Fibroblast of lung (primary cell): ENCODE measurements around the gene FAM181A. TPM values are rescaled to one million over a fixed set of nuclear protein-coding genes. Genes with fewer than 3 reads are reported as not detected.

Experiments used
- DNase-seq, 2 donors: peaks; one replicate each; pipeline versions ENCODE4 v3.0.0 to v3.0.0-alpha.2; 2010; ENCODE audit warnings: low read depth in 2 of 2
- H2AFZ ChIP-seq: 2 replicates; pipeline ENCODE4 v1.5.1; 2012; ENCODE audit warnings: low read length, control low read depth, inconsistent platforms
- H3K27ac ChIP-seq: 2 replicates; pipeline ENCODE4 v1.5.1; 2011; ENCODE audit warnings: low read length, control low read depth; ENCODE audit not compliant: insufficient read depth
- H3K27me3 ChIP-seq: 2 replicates; pipeline ENCODE4 v1.5.1; 2011; ENCODE audit warnings: mild to moderate bottlenecking, low read length; ENCODE audit not compliant: control insufficient read depth, insufficient read depth
- H3K36me3 ChIP-seq: 2 replicates; pipeline ENCODE4 v1.5.1; 2011; ENCODE audit warnings: low read length; ENCODE audit not compliant: control insufficient read depth, insufficient read depth
- H3K4me1 ChIP-seq: 2 replicates; pipeline ENCODE4 v1.5.1; 2011; ENCODE audit warnings: low read length; ENCODE audit not compliant: control insufficient read depth, insufficient read depth; ENCODE audit errors: extremely low read depth
- H3K4me2 ChIP-seq: 2 replicates; pipeline ENCODE4 v1.5.1; 2011; ENCODE audit warnings: low read length, control low read depth; ENCODE audit not compliant: insufficient read depth; ENCODE audit errors: extremely low read depth
- H3K4me3 ChIP-seq, 4 experiments: fragments of 200-600 bp in 1 of 4; sonication (generic) in 1 of 4; replicated peaks in 1 of 4; 2 replicates each; pipeline ENCODE4 v1.5.1; 2011 to 2016; ENCODE audit warnings: low read length in 4 of 4, low read depth in 3 of 4, mild to moderate bottlenecking in 3 of 4, control low read depth in 2 of 4, inconsistent platforms in 1 of 4, mixed read lengths in 1 of 4; ENCODE audit not compliant: insufficient read depth in 1 of 4; ENCODE audit errors: control extremely low read depth in 1 of 4
- H3K79me2 ChIP-seq: 2 replicates; pipeline ENCODE4 v1.5.1; 2012; ENCODE audit warnings: mild to moderate bottlenecking, low read length, inconsistent platforms; ENCODE audit not compliant: control insufficient read depth, insufficient read depth
- H3K9ac ChIP-seq: 2 replicates; pipeline ENCODE4 v1.5.1; 2011; ENCODE audit warnings: mild to moderate bottlenecking, low read length, control low read depth; ENCODE audit not compliant: insufficient read depth
- H3K9me3 ChIP-seq: 2 replicates; pipeline ENCODE4 v1.5.1; 2012; ENCODE audit warnings: low read depth, low read length; ENCODE audit not compliant: control insufficient read depth, insufficient read depth
- H4K20me1 ChIP-seq: 2 replicates; pipeline ENCODE4 v1.5.1; 2011; ENCODE audit warnings: low read length; ENCODE audit not compliant: control insufficient read depth, insufficient read depth; ENCODE audit errors: extremely low read depth
- EZH2 ChIP-seq: IDR thresholded peaks from 2 replicates; pipeline ENCODE4 v1.5.1; 2012; ENCODE audit warnings: low read length, control low read depth, mild to moderate bottlenecking; ENCODE audit errors: missing control alignments
- polyA plus RNA-seq, 2 donors: library from polyadenylated mRNA; depleted of rRNA in 1 of 2; stranded (reverse) in 1 of 2; unstranded in 1 of 2; fragments of >200 nt; gene quantifications; 2 replicates each; pipeline ENCODE4 v1.2.1, GENCODE V29; 2011 to 2012; ENCODE audit warnings: missing spikeins in 1 of 2
- total RNA-seq: library from RNA; depleted of rRNA; stranded (reverse); fragments of >200 nt; gene quantifications from 2 replicates; pipeline ENCODE4 v1.2.1, GENCODE V29; 2014
- TF ChIP-seq, protein P1 (sequence below), 2 donors: IDR thresholded peaks in 1 of 2; conservative IDR thresholded peaks in 1 of 2; 1 replicate in 1 of 2; 2 replicates in 1 of 2; pipeline ENCODE4 v1.5.1; 2011 to 2012; ENCODE audit warnings: low read length in 2 of 2, control low read depth in 1 of 2, inconsistent platforms in 1 of 2, low read depth in 1 of 2, mild to moderate bottlenecking in 1 of 2

Gene FAM181A
- total and polyA plus RNA-seq, 2 donors (not counting 1 experiment from before 2014, with no cell fraction given): not detected

DNA sequence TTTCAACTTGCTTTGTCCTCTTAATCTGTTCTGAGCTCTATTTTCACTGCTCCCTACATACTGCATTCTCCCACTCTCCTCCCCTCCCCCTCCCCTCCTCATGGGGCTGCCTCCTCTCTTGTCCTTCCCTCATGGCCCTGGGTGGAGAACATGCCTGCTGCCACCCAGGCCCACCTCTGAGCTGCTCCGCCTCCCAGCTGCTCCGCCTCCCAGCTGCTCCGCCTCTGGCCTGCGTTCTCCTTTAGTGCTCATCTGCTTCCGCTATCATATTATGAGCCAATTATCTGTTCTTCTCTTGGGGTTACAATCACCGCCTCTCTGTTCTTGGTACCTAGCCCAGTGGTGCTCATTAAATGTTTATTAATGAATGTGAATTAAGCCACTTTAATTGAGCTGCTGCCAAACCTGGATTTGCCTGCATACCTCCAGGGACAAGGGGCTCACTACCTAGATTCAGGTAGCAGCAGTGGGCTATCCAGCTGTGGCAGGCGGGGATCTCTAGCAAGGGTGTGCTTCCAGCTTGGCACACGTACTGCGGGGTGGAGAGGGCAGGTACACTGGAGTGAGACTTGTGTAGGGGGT lies 32.0 kb upstream of the FAM181A start:
- Histone ChIP-seq H3K9ac (no peak overlapping the region), H3K4me3 (no peak overlapping the region), H3K4me1 (no peaks in the 10 kb centered on the region), H3K36me3 (no peaks in the 10 kb centered on the region), H3K79me2 (no peaks in the 10 kb centered on the region), H3K27me3 (no peaks in the 10 kb centered on the region), H3K27ac (no peak overlapping the region), H4K20me1 (no peaks in the 10 kb centered on the region), H3K9me3 (no peaks in the 10 kb centered on the region), H3K4me2 (no peak overlapping the region), H2AFZ (no peak overlapping the region)
- DNase-seq: no peak
- TF ChIP-seq, protein P1, sequence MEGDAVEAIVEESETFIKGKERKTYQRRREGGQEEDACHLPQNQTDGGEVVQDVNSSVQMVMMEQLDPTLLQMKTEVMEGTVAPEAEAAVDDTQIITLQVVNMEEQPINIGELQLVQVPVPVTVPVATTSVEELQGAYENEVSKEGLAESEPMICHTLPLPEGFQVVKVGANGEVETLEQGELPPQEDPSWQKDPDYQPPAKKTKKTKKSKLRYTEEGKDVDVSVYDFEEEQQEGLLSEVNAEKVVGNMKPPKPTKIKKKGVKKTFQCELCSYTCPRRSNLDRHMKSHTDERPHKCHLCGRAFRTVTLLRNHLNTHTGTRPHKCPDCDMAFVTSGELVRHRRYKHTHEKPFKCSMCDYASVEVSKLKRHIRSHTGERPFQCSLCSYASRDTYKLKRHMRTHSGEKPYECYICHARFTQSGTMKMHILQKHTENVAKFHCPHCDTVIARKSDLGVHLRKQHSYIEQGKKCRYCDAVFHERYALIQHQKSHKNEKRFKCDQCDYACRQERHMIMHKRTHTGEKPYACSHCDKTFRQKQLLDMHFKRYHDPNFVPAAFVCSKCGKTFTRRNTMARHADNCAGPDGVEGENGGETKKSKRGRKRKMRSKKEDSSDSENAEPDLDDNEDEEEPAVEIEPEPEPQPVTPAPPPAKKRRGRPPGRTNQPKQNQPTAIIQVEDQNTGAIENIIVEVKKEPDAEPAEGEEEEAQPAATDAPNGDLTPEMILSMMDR (conservative IDR thresholded peaks at IDR 0.05 in 1 of 2, IDR thresholded peaks at IDR 0.05 in 1 of 2; ENCODE audit: low read depth in 1 of 2, low read length in 2 of 2): no peak
- TF ChIP-seq EZH2: no peak

DNA sequence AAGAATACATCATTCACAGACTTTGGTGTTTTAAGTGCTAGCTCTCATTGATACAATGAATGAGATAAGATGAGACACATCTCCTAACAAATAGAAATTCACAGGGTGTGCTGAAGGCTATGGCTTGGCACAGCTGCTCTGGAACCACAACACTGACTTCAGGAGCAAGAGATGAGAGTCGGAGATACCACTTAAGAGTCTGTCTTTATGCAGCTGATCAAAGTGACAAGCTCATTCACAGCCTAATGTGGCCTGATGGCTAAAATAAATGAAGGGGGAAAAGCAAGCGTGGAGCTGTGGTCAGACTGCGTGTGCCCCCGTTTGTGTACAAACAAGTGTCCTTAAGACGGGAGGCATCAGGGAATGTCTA lies 29.7 kb upstream of the FAM181A start:
- H3K79me2 ChIP-seq: no peaks in the 10 kb centered on the region
- H4K20me1 ChIP-seq: no peaks in the 10 kb centered on the region
- H3K27ac ChIP-seq: no peak overlapping the region
- H3K36me3 ChIP-seq: no peaks in the 10 kb centered on the region
- no peak overlapping the region for H3K9ac ChIP-seq
- no peak for DNase-seq
- H3K4me3 ChIP-seq: no peak overlapping the region
- no peak overlapping the region for H3K4me2 ChIP-seq
- no peaks in the 10 kb centered on the region for H3K9me3 ChIP-seq
- no peaks in the 10 kb centered on the region for H3K27me3 ChIP-seq
- H3K4me1 ChIP-seq: no peaks in the 10 kb centered on the region
- TF ChIP-seq, protein P1 (conservative IDR thresholded peaks at IDR 0.05 in 1 of 2, IDR thresholded peaks at IDR 0.05 in 1 of 2; ENCODE audit: low read depth in 1 of 2, low read length in 2 of 2): no peak
- no peak overlapping the region for H2AFZ ChIP-seq

DNA sequence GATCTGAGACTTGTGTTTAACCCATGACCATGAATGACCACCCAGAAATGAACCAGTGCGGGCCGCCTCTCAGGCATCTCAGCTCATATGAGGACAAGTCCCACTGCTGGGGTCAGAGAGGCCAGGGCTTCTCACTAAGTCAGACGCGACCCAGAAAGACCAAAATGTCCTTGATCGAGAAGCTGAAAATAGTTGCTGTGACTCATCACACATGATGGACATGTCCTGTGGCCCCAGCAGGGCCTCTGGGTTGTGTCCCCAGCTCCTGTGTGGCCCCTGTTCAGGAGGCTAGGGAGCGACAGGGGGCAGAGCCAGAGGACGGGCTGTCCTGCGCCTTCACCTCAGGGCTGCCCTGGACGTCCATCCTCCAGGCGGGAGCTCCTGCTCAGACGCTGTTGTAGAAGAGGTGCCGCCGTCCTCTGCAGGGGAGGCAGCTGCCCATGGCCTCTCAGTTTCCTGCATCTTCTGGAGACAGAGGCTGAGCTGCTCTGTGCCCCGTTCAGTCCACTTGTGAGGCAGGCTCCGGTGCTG lies 29.0 kb upstream of the FAM181A start:
- Histone ChIP-seq H3K27ac (no peak overlapping the region), H3K4me2 (no peak overlapping the region), H3K9me3 (no peaks in the 10 kb centered on the region), H4K20me1 (no peaks in the 10 kb centered on the region), H3K36me3 (no peaks in the 10 kb centered on the region), H3K9ac (no peak overlapping the region), H3K79me2 (no peaks in the 10 kb centered on the region), H3K4me3 (no peak overlapping the region), H3K27me3 (no peaks in the 10 kb centered on the region), H2AFZ (no peak overlapping the region), H3K4me1 (no peaks in the 10 kb centered on the region)
- TF ChIP-seq EZH2: no peak
- TF ChIP-seq, protein P1 (conservative IDR thresholded peaks at IDR 0.05 in 1 of 2, IDR thresholded peaks at IDR 0.05 in 1 of 2; ENCODE audit: low read depth in 1 of 2, low read length in 2 of 2): no peak
- DNase-seq: no peak
